Activated CD8-positive, alpha-beta memory T cell treated with anti-CD3 and anti-CD28 coated beads for 1 hour (primary cell): ENCODE results near the gene ETV3L.

ENCODE experiments used
- DNase-seq, 2 donors: peaks; one replicate each; pipeline ENCODE4 v3.0.0-alpha.2; 2020; ENCODE audit warnings: low read depth in 1 of 2; ENCODE audit errors: extremely low read depth in 1 of 2

The ETV3L gene

DNA sequence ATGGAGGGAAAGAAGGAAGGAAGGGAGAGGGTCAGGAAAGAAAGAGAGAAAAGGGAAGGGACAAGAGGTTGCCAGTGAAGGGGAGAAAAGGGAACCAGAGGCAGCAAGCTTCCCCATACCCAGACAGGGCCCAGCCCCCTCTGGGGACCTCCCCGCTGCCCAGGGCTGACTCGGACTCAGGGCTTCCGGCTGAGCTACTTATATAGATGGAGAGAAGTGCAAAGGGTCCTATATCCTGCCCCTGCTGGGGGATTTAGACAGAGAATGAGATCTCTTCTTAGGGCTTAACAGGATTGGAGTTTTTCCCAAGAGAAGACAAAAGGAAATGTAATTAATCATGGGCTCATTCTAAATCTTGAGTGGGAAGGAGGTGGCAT, at the start of gene ETV3L:
ETV3L (minus strand) TSS at position 176 of the 377 bp plus-strand sequence. CDS start 285 bp downstream, outside the sequence.
- no peak for DNase-seq

DNA sequence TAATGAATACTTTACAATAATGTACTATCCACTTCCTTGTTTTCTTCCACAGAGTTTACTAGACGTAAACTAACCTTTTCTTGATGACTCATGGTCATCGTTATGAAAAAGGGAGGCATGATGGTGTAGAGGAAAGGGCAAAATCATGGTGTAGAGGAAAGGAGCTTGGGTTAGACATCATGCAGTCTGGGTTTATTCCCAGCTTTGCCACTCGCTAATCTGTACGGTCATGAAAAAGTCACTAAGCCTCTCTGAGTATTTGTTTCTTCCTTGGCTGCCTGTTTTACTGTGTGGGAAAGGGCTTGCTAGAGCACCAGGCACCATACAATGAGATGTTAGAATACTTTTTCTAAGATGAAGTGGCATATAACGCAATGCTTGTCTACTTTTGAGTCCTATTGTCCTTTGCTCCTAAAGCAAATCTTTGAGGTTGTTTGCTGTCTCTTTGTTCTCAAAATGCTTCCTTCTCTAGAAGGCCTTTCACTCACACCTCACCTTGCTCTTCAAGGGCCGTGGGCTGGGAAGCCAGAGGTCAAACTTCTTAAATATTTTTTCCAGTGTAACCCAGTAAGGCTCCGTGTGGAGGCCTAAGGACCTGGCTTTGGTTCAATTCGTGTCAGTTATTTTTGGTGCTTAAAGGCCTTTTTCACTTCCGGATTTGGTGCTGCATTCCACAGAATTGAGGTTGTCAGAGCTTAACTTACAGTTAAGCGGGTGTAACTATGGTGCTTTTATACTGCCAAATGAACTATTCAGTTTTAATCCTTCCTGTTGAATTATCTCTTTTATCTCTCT, 48.5 kb upstream of the ETV3L start:
- no peak for DNase-seq

DNA sequence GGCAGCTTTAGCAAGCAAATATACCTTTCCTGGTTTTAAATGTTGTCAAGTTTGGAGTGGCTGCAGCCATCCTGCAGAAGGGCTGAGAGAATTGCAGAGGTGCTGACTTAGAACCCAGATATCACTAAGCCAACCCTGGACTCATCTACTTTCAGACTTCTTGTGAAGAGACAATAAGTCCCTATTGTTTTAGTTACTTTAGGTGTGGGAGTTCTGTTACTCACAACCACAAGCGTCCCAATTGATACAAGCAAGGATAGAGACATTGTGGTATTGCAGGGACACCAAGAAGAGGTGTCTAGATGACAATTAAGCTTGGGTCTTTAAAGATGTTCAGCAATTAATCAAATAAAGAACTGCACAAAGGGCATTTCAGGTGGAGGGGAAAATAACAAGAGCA, 47.4 kb upstream of the ETV3L start:
- no peak for DNase-seq

DNA sequence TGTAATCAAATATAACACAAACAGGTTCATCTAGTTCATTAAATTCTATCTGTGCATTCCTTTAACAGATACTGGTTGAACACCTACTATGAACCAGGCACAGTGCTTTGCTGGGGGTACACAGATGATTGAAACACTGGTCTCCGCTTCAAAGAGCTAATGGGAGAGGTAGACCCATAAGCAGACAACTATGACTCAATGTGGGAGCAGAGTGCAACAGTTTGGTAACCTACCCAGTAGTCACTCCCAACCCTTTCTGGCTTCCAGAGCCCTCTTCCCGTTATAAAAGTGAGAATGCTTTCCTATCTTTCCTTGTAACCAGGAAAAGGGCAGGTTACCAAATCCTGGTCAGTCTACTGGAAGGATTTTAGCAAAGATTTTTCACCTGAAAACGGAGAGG, 46.6 kb upstream of the ETV3L start:
- DNase-seq, result no peak

DNA sequence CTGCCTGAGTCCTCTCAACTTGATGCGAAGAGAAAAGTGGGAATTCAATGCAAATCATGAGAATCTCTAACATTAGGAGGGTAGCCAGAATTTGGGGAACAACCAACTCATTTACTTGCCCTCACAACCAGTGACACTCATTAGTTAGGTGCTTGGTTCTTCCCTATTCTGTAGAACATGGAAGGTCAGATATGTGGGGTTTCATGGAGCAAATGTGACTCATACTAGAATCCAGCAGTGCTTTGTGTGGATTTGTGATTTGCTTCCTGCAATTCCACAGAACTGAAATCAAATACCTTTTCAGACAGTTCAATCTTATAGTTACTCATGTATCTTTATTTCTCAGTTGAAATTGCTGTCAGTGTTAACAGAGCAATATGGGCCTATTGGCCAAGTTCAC, 45.5 kb upstream of the ETV3L start:
- DNase-seq, result no peak

DNA sequence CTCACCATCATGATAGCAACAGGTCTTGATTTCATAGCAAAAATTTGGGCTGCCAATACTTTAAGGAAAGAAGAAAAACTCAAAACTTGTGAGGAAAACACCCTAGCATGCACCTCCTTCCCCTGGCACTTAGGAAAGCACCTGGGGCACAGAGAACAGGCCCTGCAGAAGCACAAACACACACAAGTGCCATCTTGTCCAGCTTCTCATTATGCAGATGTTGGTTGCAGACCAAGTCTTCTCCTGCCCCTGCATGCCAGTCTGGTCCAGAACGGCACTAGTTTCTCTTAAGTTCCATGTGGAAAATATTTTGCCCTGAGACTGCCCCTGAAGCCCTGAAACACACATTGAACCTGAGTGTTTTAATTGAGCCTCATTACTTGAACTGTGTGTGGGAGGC, 44.9 kb upstream of the ETV3L start:
- no peak for DNase-seq

DNA sequence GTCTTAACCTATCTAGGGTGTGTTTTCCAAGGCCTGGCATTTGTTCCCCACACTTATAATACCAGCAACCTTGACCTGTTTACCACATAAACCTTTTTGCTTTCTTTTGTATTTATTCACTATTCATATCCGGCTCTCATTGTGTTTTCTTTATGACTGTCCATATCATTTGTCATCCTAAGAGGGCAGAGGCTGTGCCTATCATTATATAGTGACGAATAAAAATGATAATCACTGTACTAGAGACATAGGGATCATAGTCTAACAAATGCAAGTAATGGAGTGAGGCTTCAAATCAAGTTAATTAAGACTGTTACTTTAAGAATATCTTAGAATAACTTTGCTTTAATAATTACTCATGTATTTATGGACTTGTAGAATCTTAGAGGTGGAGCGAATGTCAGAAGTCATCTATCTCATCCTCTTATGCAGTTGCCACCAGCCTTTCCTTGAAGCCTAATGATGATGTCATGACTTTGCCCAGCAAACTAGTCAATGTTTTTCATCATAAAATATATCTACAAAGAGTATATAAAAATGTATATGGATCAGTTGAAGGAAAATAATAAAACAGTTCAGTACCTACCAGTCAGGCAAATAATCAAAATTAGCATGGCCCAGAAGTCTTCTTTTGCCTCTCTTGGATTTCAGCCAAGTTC, 43.3 kb upstream of the ETV3L start:
- no peak for DNase-seq

DNA sequence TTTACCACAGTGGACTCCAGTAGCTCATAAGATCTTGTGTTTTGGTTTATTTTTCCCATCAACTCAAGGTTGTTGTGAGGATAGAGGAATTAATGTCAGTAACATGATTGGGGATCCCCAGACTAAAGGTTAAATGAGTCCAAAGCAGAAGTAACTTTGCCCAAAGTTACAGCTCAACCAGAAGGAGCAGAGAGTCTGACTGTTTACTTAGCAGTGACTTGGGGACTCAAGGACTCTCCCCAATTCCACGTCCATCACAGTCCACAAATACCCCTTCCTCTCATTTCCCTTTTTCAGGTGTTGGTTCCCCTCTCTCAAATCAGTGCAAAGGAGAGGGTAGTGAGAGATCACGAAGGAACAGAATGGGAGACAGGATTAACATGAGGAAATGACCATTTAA, 42.6 kb upstream of the ETV3L start:
- no peak for DNase-seq

DNA sequence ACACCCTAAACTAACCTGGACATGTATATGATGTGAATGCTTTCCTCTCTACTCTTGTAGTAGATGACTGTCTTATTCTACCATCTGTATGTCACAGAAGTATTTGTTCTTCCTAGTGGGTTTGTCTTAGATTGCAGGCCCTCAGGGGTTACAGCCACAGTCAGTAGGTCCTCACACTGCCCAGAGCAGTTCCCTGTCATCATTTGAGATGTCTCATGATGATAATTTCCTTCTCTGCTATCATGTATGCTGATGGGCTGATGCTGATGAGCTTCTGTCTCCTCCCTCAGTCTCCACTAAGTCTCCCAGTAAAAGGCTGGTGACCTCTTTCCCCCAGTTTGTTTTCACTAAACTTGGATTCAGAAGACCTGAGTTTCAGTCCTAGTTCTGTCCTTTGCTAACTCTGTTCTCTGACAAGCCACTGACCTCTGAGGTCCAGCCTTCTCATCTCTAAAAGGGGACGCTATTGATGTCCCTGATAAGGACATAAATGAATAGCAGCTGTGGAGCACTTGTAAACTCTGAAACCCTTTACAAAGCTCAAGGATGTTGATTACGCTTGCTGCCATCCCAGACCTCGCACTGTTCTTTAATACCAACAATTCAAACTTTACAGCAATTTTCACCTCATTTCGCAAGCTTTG, 41.7 kb upstream of the ETV3L start:
- DNase-seq, result no peak

DNA sequence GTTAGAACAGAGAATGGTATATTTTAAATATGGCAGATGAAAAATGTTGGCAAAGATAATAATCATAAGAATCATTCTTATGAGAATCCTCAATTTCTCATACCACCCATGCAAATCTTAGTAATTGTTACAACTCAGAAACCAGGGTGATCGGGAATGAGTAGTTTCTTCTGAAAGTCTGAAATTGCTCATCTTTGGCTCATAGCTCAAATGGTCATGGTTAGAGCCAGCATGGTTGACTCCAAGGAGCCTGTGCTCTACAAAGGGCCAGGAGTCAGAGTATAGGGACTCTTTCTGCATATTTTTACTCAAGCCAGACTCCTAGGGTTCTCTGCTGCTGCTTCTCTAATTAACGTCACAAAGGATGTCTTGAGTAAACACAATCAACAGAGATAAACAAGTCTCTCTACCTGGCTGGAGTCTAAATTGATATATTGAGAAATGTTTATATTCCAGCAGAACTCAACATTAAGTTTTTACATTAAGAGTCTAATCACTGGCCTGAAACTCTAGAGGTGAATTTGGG, 40.5 kb upstream of the ETV3L start:
- no peak for DNase-seq

DNA sequence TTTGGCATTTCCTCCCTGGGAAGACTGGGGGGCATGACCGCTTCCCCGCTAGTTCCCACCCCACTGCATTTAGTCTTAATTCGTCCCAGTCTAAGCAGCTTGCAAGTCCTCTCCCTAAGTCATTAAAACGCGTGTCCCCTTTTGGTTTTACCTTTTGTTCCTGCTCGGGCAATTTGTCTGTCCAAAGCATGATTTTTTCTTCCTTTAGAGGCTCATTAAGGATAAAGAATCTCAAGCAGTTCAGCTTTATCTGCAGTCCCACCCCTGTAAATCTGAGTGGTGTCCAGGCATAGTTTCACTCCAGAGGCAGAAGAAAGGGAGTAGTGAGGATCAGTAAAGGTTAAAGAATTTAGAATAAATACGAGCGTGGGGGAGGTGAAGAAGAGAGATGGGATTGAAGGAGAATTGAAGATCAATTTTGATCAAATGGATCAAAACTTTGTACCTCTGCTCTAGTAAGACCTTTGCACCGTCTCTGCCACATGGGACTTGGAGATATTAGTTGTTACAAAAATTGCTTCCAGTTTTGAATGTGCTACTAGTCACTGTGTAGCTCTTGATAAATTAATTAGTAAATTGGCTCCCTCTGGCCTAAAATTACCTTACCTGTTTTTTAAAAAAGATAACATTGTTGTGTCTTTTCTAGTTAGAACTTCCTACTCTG, 39.6 kb upstream of the ETV3L start:
- no peak for DNase-seq

DNA sequence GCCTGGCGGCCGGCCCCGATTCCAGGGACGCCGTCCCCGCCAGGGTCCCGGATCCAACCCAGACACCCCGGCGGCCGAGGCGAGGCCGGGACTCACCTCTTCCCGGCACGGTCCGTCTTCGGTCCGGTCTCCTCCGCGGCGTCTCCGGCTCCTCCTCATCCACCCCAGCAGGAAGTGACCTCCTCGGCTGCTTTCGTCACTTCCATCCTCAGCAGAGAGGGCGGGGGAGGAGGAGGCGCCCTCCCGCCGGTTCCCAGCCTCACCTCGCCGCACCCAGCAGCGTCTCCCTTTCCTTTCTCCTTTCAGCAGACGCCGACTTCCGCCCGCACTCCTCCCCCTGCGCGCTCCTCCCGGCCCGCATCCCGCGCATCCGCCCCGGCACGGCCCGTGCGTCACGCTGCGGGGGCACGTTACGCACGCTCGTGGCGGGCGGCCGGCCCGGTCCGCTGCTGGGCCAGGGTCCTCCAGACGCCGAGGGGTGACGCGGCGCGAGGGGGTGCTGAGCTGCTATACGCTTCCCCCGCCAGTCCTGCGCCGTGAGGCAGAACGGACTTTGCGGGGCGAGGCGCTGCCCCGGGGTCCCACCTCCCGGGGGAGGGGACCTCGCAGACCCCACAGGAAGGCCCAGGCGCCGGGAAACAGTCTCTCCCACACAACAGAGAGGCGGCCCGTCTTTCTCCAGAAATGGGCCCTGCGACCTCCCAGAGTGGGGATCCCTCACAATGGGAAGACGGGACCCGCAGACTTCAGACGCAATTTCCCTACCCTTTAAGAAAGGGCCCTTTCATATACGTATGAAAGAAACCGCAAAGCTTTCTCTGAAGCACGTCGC, 38.8 kb upstream of the ETV3L start, which contains the start of gene ETV3:
ETV3 (minus strand) TSS at position 176 of the 832 bp plus-strand sequence. CDS start 2,043 bp downstream, outside the sequence.
- DNase-seq, result peak; percentile 66 to 78

DNA sequence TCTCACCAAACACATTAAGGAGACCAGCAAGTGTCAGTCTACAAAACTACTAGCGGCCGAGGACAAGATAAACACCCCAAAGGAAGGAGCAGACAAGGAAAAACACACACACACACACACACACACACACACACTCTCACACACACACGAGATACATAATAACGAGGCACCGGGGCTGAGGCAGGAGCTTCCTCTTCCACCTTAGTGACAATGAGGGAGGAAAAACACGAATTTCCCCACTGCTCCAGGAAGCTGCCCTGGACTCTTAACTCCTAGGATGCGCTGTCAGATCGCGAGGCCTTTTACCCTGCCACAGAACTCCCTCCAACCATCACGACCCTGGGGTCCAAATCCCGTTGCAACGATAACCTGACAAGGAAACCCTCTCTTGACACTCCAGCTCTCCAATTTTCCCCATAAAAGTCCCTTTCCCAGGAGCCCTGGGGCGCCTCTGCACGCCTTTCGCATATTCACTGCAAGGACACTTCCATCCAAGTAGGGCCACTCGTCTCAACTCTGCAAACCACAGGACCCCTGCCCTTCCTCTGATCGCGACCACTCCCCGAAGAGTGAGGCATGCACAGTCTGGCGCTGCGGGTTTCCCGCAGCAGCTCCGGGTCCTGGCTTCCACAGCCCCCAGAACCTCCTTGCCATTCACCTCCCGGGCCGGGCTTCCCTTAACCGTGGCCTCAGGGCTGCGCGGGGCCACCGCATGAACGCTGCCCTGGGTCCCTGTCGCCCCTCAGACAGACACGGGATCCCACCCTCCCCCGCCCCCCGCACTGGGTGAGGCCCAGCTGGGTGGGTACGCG, 38.0 kb upstream of the ETV3L start:
- no peak for DNase-seq

DNA sequence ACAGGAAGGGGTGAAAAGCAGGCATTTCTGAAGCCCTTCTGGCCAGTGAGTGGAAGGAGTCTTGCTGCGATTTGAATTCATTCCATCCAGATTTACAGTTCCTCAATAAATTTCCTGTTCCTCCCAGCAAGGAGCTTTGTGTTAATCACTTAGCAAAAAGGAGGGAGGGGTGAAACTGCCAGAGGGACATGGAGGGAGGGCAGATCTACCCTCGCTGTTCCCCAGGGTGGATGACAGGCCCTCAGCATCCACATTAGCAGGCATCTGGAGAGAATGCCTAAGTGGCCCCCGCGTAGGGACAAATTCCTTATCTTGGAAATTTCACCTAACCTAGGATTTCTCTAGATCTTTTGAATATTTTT, 37.4 kb upstream of the ETV3L start:
- DNase-seq, result no peak

DNA sequence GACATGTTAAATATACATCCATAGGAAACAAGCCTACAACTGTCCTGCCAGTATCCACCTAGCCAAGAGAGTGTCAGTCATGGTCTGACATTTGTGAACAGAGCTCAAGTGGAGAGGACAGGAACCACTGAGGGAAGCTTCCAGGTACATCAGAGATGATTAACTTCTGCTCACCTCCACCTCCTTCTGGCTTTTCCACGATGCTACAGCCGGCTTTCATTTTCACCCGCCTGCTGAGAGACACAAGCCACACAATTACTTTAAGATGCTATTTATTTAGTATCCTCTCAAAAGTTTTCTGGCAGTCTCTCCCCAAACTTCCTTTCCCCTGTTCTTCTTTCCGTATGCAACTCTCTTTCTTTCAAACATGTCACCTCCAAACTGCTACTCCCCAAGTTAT, 36.5 kb upstream of the ETV3L start:
- no peak for DNase-seq

DNA sequence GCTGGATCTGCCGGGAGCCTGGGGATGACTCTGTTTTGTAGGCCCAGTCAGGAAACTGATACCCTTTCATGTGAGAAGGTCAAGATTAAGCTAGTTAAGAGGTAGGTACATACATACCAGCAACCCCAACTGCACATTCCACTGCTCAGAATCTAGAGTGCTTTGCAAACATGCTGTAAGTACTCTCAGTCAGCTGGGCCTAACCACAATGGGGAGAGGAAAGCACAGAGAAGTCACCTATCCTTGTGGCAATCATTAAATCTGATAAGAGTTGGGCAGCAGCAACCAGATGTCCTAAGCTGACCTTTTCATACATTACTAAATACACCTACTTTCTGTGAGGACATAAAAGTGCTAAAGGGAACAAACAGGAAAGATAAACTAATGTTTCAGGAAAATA, 36.0 kb upstream of the ETV3L start:
- DNase-seq, result no peak

DNA sequence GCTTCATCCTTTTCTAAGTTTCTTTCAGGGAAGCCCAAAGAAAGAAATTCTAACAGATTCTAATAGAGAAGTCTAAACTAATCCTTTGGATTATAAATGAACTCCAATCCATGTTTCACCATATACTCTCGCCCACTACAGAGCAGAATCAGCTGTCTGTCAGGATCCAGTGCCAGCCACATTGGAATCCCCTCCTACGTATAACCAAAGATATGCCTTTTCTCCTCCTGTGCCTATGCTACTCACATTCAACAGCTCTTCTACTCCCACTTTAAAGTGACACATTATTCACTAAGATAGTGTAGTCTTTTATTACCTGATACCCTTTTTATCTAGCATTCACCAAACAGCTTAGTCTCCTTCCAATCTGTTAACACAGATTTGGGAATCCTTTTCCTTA, 35.5 kb upstream of the ETV3L start:
- no peak for DNase-seq

DNA sequence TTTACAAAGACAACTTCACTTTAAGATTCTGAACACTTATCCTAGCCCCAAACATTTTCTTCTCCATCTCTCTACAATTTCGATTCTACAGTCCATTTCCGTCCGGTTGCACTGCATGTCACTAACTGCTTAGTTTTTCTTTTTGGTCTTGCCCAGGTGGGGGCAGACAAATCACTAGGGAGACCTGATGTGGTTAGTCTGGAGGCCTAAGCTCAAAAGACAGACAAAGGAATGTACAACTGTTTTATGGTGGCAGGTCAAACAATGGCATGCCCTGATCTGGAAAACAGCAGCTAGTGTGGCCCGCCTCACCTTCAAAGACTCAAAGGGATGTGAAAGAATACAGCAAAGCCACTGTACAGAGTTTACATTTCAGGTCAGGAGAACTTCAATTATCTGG, 34.8 kb upstream of the ETV3L start:
- DNase-seq, result no peak

DNA sequence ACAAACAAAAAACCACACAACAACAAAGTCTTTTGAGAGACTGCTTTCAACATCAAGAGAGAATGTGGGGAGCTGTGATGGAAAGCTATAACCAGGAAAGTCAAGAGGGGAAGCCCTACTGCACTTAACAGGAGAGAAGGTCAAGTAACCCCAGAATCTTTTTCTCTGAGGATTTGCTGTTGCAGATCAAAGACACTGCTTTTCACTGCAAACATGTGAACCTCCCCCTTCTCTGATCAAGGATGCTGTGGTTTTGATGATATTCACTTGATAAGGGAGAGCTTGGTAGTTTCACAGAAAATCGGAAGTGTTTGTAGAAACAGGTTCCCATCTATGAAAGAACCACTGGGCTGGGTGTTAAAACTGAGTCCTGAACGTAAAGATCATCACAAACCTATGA, 33.8 kb upstream of the ETV3L start:
- DNase-seq, result no peak
